ENCODE measurements around the gene ADAM23. TPM values are rescaled to one million over a fixed set of nuclear protein-coding genes. Genes with fewer than 3 reads are reported as not detected.

The ADAM23 gene
- polyA plus RNA-seq, 2 of the 4 experiments (the other 2 are of a cell fraction): 6.1 to 7.8 TPM

DNA sequence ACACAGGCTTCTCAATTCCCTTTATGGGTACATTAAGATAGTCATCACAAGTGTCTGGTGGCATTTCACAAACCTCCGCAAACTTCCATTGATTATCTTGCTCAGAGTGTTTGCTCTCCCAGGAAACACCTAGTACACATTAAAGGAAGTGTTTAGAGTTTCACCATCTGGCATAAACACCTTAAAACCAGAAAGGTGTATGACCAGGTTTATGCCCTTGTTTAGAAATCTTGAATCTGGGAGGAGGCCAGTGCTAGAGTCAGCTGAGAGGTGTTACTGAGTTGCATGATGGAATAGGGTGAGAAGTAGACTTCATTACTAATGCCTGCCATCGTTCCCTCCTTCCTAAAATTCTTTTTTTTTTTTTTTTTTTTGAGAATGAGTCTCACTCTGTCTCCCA, 120.0 kb downstream of the ADAM23 start (continued):
- no peak for TF ChIP-seq POLR2AphosphoS2 (conservative IDR thresholded peaks at IDR 0.05; ENCODE audit: low read length)
- TF ChIP-seq ZC3H11A (IDR thresholded peaks at IDR 0.05): no peak
- TF ChIP-seq, protein P1, sequence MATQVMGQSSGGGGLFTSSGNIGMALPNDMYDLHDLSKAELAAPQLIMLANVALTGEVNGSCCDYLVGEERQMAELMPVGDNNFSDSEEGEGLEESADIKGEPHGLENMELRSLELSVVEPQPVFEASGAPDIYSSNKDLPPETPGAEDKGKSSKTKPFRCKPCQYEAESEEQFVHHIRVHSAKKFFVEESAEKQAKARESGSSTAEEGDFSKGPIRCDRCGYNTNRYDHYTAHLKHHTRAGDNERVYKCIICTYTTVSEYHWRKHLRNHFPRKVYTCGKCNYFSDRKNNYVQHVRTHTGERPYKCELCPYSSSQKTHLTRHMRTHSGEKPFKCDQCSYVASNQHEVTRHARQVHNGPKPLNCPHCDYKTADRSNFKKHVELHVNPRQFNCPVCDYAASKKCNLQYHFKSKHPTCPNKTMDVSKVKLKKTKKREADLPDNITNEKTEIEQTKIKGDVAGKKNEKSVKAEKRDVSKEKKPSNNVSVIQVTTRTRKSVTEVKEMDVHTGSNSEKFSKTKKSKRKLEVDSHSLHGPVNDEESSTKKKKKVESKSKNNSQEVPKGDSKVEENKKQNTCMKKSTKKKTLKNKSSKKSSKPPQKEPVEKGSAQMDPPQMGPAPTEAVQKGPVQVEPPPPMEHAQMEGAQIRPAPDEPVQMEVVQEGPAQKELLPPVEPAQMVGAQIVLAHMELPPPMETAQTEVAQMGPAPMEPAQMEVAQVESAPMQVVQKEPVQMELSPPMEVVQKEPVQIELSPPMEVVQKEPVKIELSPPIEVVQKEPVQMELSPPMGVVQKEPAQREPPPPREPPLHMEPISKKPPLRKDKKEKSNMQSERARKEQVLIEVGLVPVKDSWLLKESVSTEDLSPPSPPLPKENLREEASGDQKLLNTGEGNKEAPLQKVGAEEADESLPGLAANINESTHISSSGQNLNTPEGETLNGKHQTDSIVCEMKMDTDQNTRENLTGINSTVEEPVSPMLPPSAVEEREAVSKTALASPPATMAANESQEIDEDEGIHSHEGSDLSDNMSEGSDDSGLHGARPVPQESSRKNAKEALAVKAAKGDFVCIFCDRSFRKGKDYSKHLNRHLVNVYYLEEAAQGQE (IDR thresholded peaks at IDR 0.05): no peak
- no peak for TF ChIP-seq MAZ (IDR thresholded peaks at IDR 0.05; ENCODE audit: borderline replicate concordance, low read depth, low read length)

DNA sequence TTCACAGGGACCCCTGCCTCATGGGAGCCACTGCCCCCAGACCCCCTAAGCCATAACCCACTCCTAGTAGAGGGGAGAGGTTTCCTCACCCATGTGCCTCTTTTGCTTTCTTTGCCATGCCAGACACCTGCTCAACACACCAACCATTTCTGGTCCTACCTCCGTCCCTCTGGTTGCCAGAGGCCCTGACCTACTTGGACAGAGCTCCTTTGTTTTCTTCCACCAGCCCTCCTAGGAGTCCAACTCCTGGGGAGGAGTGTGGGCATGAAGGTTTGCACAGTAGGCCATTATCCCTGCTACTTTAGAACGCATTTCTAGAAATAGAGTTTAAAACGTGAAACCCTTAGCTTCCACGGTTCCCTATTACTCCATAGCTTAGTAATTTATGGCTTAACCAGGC, 122.3 kb downstream of the ADAM23 start:
- ATAC-seq (no peak), FAIRE-seq (no peak), DNase-seq (ENCODE audit: low read depth in 1 of 2, low spot score in 1 of 2) (no peak)
- 70% methylated on average over 4 of the region's 4 CpGs for WGBS (ENCODE audit: missing lambda C conversion rate)
- Histone ChIP-seq H3K27ac (no peak overlapping the region), H3K4me1 (0 out of 3 replicates have a peak, but pooled peaks cover 4% of the 10 kb centered on the region), H3K4me3 (no peak overlapping the region), H3K4me2 (no peak overlapping the region), H3K9me3 (no peaks in the 10 kb centered on the region)
- CTCF ChIA-PET: interaction anchor here (0.6 to 1.1 kb wide), 2 partner anchors 9 to 288 kb away, joined by 3 to 4 read pairs; no protein-coding TSS in a partner anchor
- POLR2A ChIA-PET: no interaction called here
- TF ChIP-seq, protein P2, sequence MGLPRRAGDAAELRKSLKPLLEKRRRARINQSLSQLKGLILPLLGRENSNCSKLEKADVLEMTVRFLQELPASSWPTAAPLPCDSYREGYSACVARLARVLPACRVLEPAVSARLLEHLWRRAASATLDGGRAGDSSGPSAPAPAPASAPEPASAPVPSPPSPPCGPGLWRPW (IDR thresholded peaks at IDR 0.05): no peak
- TF ChIP-seq, protein P3, sequence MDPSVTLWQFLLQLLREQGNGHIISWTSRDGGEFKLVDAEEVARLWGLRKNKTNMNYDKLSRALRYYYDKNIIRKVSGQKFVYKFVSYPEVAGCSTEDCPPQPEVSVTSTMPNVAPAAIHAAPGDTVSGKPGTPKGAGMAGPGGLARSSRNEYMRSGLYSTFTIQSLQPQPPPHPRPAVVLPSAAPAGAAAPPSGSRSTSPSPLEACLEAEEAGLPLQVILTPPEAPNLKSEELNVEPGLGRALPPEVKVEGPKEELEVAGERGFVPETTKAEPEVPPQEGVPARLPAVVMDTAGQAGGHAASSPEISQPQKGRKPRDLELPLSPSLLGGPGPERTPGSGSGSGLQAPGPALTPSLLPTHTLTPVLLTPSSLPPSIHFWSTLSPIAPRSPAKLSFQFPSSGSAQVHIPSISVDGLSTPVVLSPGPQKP (IDR thresholded peaks at IDR 0.05; ENCODE audit: low read depth, low read length): no peak
- TF ChIP-seq, protein P4, sequence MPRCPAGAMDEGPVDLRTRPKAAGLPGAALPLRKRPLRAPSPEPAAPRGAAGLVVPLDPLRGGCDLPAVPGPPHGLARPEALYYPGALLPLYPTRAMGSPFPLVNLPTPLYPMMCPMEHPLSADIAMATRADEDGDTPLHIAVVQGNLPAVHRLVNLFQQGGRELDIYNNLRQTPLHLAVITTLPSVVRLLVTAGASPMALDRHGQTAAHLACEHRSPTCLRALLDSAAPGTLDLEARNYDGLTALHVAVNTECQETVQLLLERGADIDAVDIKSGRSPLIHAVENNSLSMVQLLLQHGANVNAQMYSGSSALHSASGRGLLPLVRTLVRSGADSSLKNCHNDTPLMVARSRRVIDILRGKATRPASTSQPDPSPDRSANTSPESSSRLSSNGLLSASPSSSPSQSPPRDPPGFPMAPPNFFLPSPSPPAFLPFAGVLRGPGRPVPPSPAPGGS (IDR thresholded peaks at IDR 0.05): no peak
- TF ChIP-seq JUNB (IDR thresholded peaks at IDR 0.05) (no peak), HOXB5 (CRISPR knock-in tag; IDR thresholded peaks at IDR 0.05) (no peak), RCOR1 (IDR thresholded peaks at IDR 0.05; ENCODE audit: low read depth, low read length) (no peak), NFE2L2 (conservative IDR thresholded peaks at IDR 0.05; ENCODE audit: low read length) (no peak), HOXA7 (CRISPR knock-in tag; IDR thresholded peaks at IDR 0.05) (no peak), BHLHE40 (IDR thresholded peaks at IDR 0.05; ENCODE audit: low read depth, low read length) (no peak), SMC3 (IDR thresholded peaks at IDR 0.05) (no peak), TFCP2L1 (CRISPR knock-in tag; IDR thresholded peaks at IDR 0.05) (no peak), CHD2 (IDR thresholded peaks at IDR 0.05; ENCODE audit: low read length, partially characterized antibody) (no peak), CHD4 (IDR thresholded peaks at IDR 0.05; ENCODE audit: borderline replicate concordance) (no peak), MAZ (IDR thresholded peaks at IDR 0.05; ENCODE audit: borderline replicate concordance, low read depth, low read length) (no peak), RFX5 (IDR thresholded peaks at IDR 0.05) (no peak)
- TF ChIP-seq, protein P1 (IDR thresholded peaks at IDR 0.05): no peak
- TF ChIP-seq, protein P5, sequence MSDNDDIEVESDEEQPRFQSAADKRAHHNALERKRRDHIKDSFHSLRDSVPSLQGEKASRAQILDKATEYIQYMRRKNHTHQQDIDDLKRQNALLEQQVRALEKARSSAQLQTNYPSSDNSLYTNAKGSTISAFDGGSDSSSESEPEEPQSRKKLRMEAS (IDR thresholded peaks at IDR 0.05): no peak

Measured in A549 (cell line).